Esophagus muscularis mucosa (tissue), 4 donors: ENCODE data around the gene SNX1. TPM values are rescaled to one million over a fixed set of nuclear protein-coding genes. Genes with fewer than 3 reads are reported as not detected.

Source experiments
- DNase-seq: peaks from one replicate; pipeline ENCODE4 v3.0.0-alpha.2; 2017; ENCODE audit errors: extremely low spot score
- H3K27ac ChIP-seq, 4 donors: fragments of 200-600 bp; sonication (generic); replicated peaks in 1 of 4; 1 replicate in 3 of 4; 2 replicates in 1 of 4; pipeline ENCODE4 v1.5.1; 2016 to 2019; ENCODE audit warnings: mild to moderate bottlenecking in 1 of 4
- H3K27me3 ChIP-seq, 4 donors: fragments of 200-600 bp; sonication (generic); one replicate each; pipeline versions ENCODE4 v1.5.1 to v1.6.0; 2016 to 2019
- H3K36me3 ChIP-seq, 4 donors: fragments of 200-600 bp; sonication (generic); one replicate each; pipeline ENCODE4 v1.5.1; 2016 to 2019
- H3K4me1 ChIP-seq, 4 donors: fragments of 200-600 bp; sonication (generic); one replicate each; pipeline ENCODE4 v1.5.1; 2016 to 2019
- H3K4me3 ChIP-seq, 4 donors: fragments of 200-600 bp; sonication (generic); 1 replicate in 2 of 4; 2 replicates in 2 of 4; pipeline ENCODE4 v1.5.1; 2016 to 2019; ENCODE audit warnings: mild to moderate bottlenecking in 4 of 4, moderate library complexity in 1 of 4
- H3K9me3 ChIP-seq, 4 donors: fragments of 200-600 bp; sonication (generic); 1 replicate in 3 of 4; 2 replicates in 1 of 4; pipeline ENCODE4 v1.5.1; 2016 to 2019
- EP300 ChIP-seq: sonication (generic); formaldehyde crosslinking; IDR thresholded peaks from one replicate; pipeline ENCODE4 v1.6.1; 2017; ENCODE audit warnings: antibody characterized with exemption
- POLR2A ChIP-seq: fragments of 450-650 bp; IDR thresholded peaks from one replicate; pipeline ENCODE4 v1.6.1; 2017; ENCODE audit warnings: antibody characterized with exemption, moderate library complexity, mild to moderate bottlenecking, low read depth
- POLR2AphosphoS5 ChIP-seq, 2 donors: sonication (generic); formaldehyde crosslinking; IDR thresholded peaks; one replicate each; pipeline ENCODE4 v1.6.1; 2017; ENCODE audit warnings: antibody characterized with exemption in 2 of 2
- WGBS: methylation state at CpG from one replicate; pipeline ENCODE4 v1.1.5; 2018; 5-methylcytosine and 5-hydroxymethylcytosine counted together
- intact Hi-C: fragments of 100-400 bp; cut with DNase I; formaldehyde crosslinking; loops from one replicate; pipeline ENCODE4 v1.15.1; 2023
- small RNA-seq, 3 donors: library from RNA; depleted of rRNA; stranded (forward); fragments of <200 nt; gene quantifications; one replicate each; pipeline ENCODE3, GENCODE V24; 2016
- total RNA-seq, 4 donors: library from RNA; depleted of rRNA; stranded (reverse); fragments of >200 nt; gene quantifications; one replicate each; pipeline versions ENCODE4 v1.1.0 to v1.2.1, GENCODE V29; 2016
- TF ChIP-seq, protein P1 (sequence below), 3 experiments: fragments of 200-600 bp in 2 of 3; fragments of 450-650 bp in 1 of 3; sonication (generic) in 2 of 3; IDR thresholded peaks; one replicate each; pipeline ENCODE4 v1.5.1; 2017 to 2019; ENCODE audit warnings: antibody characterized with exemption in 3 of 3, mild to moderate bottlenecking in 2 of 3, moderate library complexity in 1 of 3

SNX1 gene
- total RNA-seq, 4 donors from 2014 or later, result 79.4 to 93.0 (median 87.5) TPM

DNA sequence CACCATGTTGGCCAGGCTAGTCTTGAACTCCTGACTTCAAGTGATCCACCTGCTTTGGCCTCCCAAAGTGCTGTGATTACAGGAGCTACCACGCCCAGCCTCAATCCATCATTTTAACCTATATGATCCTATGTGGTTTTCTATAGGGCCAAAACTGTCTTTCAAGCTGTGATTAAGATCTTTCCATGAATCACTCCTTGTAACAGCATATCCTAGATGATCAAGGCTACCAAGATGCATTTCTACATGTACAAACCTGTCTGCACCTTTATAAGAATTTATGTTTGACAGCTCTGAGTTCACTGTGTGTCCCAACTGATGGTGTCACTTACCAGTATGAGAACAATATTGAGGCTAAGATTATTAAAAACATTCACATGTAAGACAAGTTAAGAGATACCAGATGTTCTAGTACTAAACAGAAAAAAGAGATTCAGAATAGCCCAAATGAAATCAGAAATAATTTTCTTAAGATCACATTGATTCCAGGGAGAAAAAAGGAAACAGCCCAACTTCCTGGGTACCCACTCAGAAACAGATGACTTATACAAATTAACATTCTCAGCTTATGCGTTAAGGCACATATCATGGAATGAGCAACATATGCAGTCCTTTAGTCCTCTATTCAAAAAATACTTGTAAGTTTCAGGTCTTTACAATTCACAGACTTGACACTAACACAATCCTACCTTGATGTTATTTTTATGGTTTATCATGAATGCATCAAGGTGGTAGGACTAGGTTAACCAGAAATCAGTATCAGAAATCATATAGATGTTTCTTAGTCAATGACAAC is 91.8 kb downstream of the SNX1 start:
- WGBS, result 83% methylated on average over 2 of the region's 2 CpGs
- Histone ChIP-seq H3K4me3 (no peak overlapping the region), H3K4me1 (no peaks in the 10 kb centered on the region), H3K27me3 (no peaks in the 10 kb centered on the region), H3K27ac (no peak overlapping the region), H3K36me3 (peaks cover 0 to 46% (median 18%) of the 10 kb centered on the region in 4 donors), H3K9me3 (no peaks in the 10 kb centered on the region)
- no peak for DNase-seq
- TF ChIP-seq, protein P1, sequence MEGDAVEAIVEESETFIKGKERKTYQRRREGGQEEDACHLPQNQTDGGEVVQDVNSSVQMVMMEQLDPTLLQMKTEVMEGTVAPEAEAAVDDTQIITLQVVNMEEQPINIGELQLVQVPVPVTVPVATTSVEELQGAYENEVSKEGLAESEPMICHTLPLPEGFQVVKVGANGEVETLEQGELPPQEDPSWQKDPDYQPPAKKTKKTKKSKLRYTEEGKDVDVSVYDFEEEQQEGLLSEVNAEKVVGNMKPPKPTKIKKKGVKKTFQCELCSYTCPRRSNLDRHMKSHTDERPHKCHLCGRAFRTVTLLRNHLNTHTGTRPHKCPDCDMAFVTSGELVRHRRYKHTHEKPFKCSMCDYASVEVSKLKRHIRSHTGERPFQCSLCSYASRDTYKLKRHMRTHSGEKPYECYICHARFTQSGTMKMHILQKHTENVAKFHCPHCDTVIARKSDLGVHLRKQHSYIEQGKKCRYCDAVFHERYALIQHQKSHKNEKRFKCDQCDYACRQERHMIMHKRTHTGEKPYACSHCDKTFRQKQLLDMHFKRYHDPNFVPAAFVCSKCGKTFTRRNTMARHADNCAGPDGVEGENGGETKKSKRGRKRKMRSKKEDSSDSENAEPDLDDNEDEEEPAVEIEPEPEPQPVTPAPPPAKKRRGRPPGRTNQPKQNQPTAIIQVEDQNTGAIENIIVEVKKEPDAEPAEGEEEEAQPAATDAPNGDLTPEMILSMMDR (IDR thresholded peaks at IDR 0.05), result no peak
- no peak for TF ChIP-seq EP300
- no peak for TF ChIP-seq POLR2A
- TF ChIP-seq POLR2AphosphoS5 (IDR thresholded peaks at IDR 0.05), result no peak
- intact Hi-C loops, result no loop called here

Small RNA genes within 50 kb of the gene (small RNA-seq; reads per million reads assigned to genes)
- gene RF00019, result 0 reads per million in 3 donors

Other genes with a start within 250 kb of the SNX1 start
- gene DAPK2, start 49.5 kb upstream of the SNX1 start, total RNA-seq, result 10 to 100 TPM in 1 of 4 donors, 1 to 10 TPM in 3; 1.5 to 11.2 (median 7.3) TPM
- 10 to 100 TPM; 15.3 to 24.4 (median 20.4) TPM for gene CIAO2A, start 2.1 kb upstream of the SNX1 start, total RNA-seq
- gene SNX22, start 55.7 kb downstream of the SNX1 start, total RNA-seq, result under 1 TPM in 3 of 4 donors, not detected in 1; 0.19 to 0.42 (median 0.33) TPM
- 100 to 1,000 TPM; 110 to 227 (median 214) TPM for gene PPIB, start 67.0 kb downstream of the SNX1 start, total RNA-seq